HepG2 (cell line): ENCODE data around the gene SMYD5. TPM values are rescaled to one million over a fixed set of nuclear protein-coding genes. Genes with fewer than 3 reads are reported as not detected.
A peak's percentile ranks its signal among the peaks of the same experiment; 100 is the strongest.

Experiments used
- ARNT2 ChIP-seq: sonication (generic); formaldehyde crosslinking; IDR thresholded peaks from 2 replicates; pipeline ENCODE4 v1.8.0; 2022; ENCODE audit warnings: mild to moderate bottlenecking, low read depth, missing genetic modification reagents, moderate library complexity
- ATF2 ChIP-seq: sonication (generic); formaldehyde crosslinking; IDR thresholded peaks from 2 replicates; pipeline ENCODE4 v1.4.0; 2020; ENCODE audit warnings: missing genetic modification reagents
- ETV6 ChIP-seq: sonication (generic); formaldehyde crosslinking; conservative IDR thresholded peaks from 2 replicates; pipeline ENCODE4 v1.4.0; 2020; ENCODE audit warnings: missing genetic modification reagents
- FOXO4 ChIP-seq: sonication (generic); formaldehyde crosslinking; conservative IDR thresholded peaks from 2 replicates; pipeline ENCODE4 v1.8.1; 2023; ENCODE audit warnings: missing genetic modification reagents
- MATR3 ChIP-seq: sonication (generic); formaldehyde crosslinking; IDR thresholded peaks from 2 replicates; pipeline ENCODE4 v1.4.0; 2020; ENCODE audit warnings: missing genetic modification reagents
- MIXL1 ChIP-seq: IDR thresholded peaks from 2 replicates; pipeline ENCODE4 v1.6.1; 2016
- NFYC ChIP-seq: IDR thresholded peaks from 2 replicates; pipeline ENCODE4 v1.6.1; 2016; ENCODE audit warnings: missing genetic modification reagents, missing compliant biosample characterization
- STAT5B ChIP-seq: sonication (generic); formaldehyde crosslinking; IDR thresholded peaks from 2 replicates; pipeline ENCODE4 v1.4.0; 2020; ENCODE audit warnings: missing genetic modification reagents
- TRIM22 ChIP-seq: fragments of 450-650 bp; IDR thresholded peaks from 2 replicates; pipeline ENCODE4 v1.6.1; 2017
- WIZ ChIP-seq: sonication (generic); formaldehyde crosslinking; IDR thresholded peaks from 2 replicates; pipeline ENCODE4 v1.5.1; 2020; ENCODE audit warnings: mild to moderate bottlenecking, missing genetic modification reagents
- ZMYM4 ChIP-seq: sonication (generic); formaldehyde crosslinking; IDR thresholded peaks from 2 replicates; pipeline ENCODE4 v1.8.1; 2023; ENCODE audit warnings: mild to moderate bottlenecking, missing genetic modification reagents
- ZNF180 ChIP-seq: sonication (generic); formaldehyde crosslinking; IDR thresholded peaks from 2 replicates; pipeline ENCODE4 v1.4.0; 2020; ENCODE audit warnings: low read depth, missing genetic modification reagents, borderline replicate concordance
- polyA plus RNA-seq, 8 experiments: library from polyadenylated mRNA; depleted of rRNA in 3 of 8; stranded (reverse) in 7 of 8; unstranded in 1 of 8; fragments of >200 nt; fragmentation: Illumina TruSeq in 4 of 8; extraction: Trizol in 4 of 8; gene quantifications; 2 replicates each; pipeline versions ENCODE4 v1.2.1 to v1.2.3, GENCODE V29; 2011 to 2016; ENCODE audit warnings: low read depth in 4 of 8, missing spikeins in 1 of 8, mixed read lengths in 1 of 8; ENCODE audit not compliant: insufficient read depth in 1 of 8
- total RNA-seq, 5 experiments: library from RNA; depleted of rRNA; stranded (reverse); fragments of >200 nt; fragmentation: Illumina TruSeq; extraction: Trizol; gene quantifications; 2 replicates each; pipeline ENCODE4 v1.2.3, GENCODE V29; 2016; ENCODE audit warnings: low read depth in 1 of 5
- TF ChIP-seq, protein P1 (sequence below): sonication (generic); formaldehyde crosslinking; conservative IDR thresholded peaks from 2 replicates; pipeline ENCODE4 v1.4.0; 2020; ENCODE audit warnings: missing genetic modification reagents
- TF ChIP-seq, protein P2 (sequence below): sonication (generic); formaldehyde crosslinking; IDR thresholded peaks from 2 replicates; pipeline ENCODE4 v1.5.0; 2020; ENCODE audit warnings: mild to moderate bottlenecking, missing genetic modification reagents
- TF ChIP-seq, protein P3 (sequence below): sonication (generic); formaldehyde crosslinking; IDR thresholded peaks from 2 replicates; pipeline ENCODE4 v1.4.0; 2020; ENCODE audit warnings: low read depth, missing genetic modification reagents

The SMYD5 gene
- total and polyA plus RNA-seq, 2 of the 13 experiments (the other 11 are each of a cell fraction or from before 2014, with no cell fraction given) = 55.8 to 70.4 TPM

DNA sequence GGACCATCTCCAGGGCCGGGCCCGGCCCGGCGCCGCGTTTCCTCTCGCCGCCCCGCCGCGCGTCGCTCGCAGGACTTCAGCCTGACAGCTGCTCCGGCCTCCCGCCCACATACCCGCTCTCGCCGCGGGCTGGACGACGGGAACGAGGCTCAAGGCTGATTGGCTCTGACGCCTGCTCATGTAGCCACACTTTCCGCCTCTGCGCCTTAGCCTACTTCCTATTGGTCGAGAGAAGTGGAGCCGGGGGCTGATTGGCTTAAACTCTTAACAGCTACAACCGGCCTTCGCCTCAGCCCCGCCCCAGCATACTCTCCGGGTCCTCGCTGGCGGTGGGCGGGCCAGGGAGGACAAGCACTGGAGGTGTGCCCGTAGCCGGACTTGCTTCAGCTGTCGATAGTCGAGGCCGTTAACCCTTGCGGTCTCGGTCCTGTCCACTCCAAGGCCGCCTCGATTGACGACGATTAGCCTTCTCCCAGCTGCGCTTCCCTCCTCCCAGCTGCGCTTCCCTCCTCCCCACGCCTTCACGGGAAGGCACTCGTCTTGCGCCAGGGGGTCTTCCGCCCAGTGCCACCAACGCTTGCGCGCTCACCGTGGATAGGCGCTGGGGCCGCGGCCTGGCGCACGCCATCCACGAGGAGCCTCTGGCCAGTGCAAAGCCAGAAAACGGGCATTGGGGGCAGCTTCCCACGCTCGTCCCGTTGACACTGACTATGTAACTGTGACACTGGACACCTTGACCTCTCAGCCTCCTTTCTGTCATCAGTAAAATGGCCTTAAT, 19.3 kb downstream of the SMYD5 start, which contains the start of gene PRADC1 (continued):
- TF ChIP-seq FOXO4 (no peak), ARNT2 (CRISPR knock-in tag) (peak; percentile 85), ZMYM4 (peak; percentile 54; the same call in 1 of the 2 replicates), MIXL1 (CRISPR knock-in tag) (no peak), TRIM22 (no peak), ATF2 (CRISPR knock-in tag) (peak; percentile 50; the same call in 1 of the 2 replicates), STAT5B (CRISPR knock-in tag) (0 out of 2 replicates have a peak, but pooled peaks have one; percentile 33), ETV6 (CRISPR knock-in tag) (no peak; the same call in none of the 2 replicates), ZNF180 (CRISPR knock-in tag) (no peak), WIZ (CRISPR knock-in tag) (peak; percentile 19; the same call in 1 of the 2 replicates), NFYC (peak; percentile 98), MATR3 (CRISPR knock-in tag) (peak; percentile 95; the same call in 1 of the 2 replicates)
- TF ChIP-seq, protein P1, sequence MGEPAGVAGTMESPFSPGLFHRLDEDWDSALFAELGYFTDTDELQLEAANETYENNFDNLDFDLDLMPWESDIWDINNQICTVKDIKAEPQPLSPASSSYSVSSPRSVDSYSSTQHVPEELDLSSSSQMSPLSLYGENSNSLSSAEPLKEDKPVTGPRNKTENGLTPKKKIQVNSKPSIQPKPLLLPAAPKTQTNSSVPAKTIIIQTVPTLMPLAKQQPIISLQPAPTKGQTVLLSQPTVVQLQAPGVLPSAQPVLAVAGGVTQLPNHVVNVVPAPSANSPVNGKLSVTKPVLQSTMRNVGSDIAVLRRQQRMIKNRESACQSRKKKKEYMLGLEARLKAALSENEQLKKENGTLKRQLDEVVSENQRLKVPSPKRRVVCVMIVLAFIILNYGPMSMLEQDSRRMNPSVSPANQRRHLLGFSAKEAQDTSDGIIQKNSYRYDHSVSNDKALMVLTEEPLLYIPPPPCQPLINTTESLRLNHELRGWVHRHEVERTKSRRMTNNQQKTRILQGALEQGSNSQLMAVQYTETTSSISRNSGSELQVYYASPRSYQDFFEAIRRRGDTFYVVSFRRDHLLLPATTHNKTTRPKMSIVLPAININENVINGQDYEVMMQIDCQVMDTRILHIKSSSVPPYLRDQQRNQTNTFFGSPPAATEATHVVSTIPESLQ (CRISPR knock-in tag) = no peak
- TF ChIP-seq, protein P2, sequence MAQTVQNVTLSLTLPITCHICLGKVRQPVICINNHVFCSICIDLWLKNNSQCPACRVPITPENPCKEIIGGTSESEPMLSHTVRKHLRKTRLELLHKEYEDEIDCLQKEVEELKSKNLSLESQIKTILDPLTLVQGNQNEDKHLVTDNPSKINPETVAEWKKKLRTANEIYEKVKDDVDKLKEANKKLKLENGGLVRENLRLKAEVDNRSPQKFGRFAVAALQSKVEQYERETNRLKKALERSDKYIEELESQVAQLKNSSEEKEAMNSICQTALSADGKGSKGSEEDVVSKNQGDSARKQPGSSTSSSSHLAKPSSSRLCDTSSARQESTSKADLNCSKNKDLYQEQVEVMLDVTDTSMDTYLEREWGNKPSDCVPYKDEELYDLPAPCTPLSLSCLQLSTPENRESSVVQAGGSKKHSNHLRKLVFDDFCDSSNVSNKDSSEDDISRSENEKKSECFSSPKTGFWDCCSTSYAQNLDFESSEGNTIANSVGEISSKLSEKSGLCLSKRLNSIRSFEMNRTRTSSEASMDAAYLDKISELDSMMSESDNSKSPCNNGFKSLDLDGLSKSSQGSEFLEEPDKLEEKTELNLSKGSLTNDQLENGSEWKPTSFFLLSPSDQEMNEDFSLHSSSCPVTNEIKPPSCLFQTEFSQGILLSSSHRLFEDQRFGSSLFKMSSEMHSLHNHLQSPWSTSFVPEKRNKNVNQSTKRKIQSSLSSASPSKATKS (CRISPR knock-in tag) = no peak
- TF ChIP-seq, protein P3, sequence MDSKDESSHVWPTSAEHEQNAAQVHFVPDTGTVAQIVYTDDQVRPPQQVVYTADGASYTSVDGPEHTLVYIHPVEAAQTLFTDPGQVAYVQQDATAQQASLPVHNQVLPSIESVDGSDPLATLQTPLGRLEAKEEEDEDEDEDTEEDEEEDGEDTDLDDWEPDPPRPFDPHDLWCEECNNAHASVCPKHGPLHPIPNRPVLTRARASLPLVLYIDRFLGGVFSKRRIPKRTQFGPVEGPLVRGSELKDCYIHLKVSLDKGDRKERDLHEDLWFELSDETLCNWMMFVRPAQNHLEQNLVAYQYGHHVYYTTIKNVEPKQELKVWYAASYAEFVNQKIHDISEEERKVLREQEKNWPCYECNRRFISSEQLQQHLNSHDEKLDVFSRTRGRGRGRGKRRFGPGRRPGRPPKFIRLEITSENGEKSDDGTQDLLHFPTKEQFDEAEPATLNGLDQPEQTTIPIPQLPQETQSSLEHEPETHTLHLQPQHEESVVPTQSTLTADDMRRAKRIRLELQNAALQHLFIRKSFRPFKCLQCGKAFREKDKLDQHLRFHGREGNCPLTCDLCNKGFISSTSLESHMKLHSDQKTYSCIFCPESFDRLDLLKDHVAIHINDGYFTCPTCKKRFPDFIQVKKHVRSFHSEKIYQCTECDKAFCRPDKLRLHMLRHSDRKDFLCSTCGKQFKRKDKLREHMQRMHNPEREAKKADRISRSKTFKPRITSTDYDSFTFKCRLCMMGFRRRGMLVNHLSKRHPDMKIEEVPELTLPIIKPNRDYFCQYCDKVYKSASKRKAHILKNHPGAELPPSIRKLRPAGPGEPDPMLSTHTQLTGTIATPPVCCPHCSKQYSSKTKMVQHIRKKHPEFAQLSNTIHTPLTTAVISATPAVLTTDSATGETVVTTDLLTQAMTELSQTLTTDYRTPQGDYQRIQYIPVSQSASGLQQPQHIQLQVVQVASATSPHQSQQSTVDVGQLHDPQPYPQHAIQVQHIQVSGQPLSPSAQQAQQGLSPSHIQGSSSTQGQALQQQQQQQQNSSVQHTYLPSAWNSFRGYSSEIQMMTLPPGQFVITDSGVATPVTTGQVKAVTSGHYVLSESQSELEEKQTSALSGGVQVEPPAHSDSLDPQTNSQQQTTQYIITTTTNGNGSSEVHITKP (CRISPR knock-in tag) = peak; percentile 54; the same call in 1 of the 2 replicates
